Measurements from ENCODE around the gene ATG7.

The ATG7 gene

DNA sequence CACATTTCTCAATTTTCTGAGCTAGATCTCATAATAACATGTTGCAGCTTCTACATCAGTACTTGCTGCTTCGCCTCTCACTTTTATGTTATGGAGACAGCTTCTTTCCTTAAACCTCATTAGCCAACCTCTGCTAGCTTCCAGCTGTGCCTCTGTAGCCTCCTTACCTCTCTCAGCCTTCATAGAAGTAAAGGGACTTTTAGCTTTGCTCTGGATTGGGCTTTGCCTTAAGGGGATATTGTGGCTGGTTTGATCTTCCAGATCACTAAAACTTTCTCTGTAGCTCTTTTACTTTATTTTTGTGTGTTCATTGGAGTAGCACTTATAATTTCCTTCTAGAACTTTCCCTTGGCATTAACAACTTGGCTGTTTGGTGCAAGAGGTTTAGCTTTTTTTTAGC is 150.1 kb downstream of the ATG7 start:
- H3K4me3 ChIP-seq (ENCODE audit: low read length) = no peak overlapping the region
- H3K9me2 ChIP-seq (replicated peaks; ENCODE audit: control insufficient read depth, low read length) = no peaks in the 10 kb centered on the region
- no peaks in the 10 kb centered on the region for H4K20me1 ChIP-seq (ENCODE audit: control insufficient read depth, insufficient read depth, low read depth, low read length)
- H3K4me2 ChIP-seq (ENCODE audit: low read length) = no peak overlapping the region
- no peaks in the 10 kb centered on the region for H3F3A ChIP-seq (ENCODE audit: control insufficient read depth, insufficient read depth)
- H3K4me1 ChIP-seq (ENCODE audit: control insufficient read depth, low read length) = no peaks in the 10 kb centered on the region
- H3K27ac ChIP-seq (ENCODE audit: low read depth, low read length) = no peak overlapping the region
- no peak for TF ChIP-seq CTCF (IDR thresholded peaks at IDR 0.05; ENCODE audit: low read depth, low read length, poor library complexity, severe bottlenecking)
- no peak for TF ChIP-seq EZH2phosphoT487 (IDR thresholded peaks at IDR 0.05; ENCODE audit: borderline replicate concordance, low read length)
- H3K27me3 ChIP-seq (ENCODE audit: control insufficient read depth, low read length) = no peaks in the 10 kb centered on the region
- no peaks in the 10 kb centered on the region for H3K79me2 ChIP-seq (ENCODE audit: control insufficient read depth, low read length)
- H3K36me3 ChIP-seq (ENCODE audit: control insufficient read depth, low read length) = no peaks in the 10 kb centered on the region
- no peaks in the 10 kb centered on the region for H3K9me3 ChIP-seq (ENCODE audit: control insufficient read depth, insufficient read depth, low read length)

GRCh38 chr3:11423868-11424267 is 151.7 kb downstream of the ATG7 start:
- TF ChIP-seq CTCF (IDR thresholded peaks at IDR 0.05; ENCODE audit: low read depth, low read length, poor library complexity, severe bottlenecking) (no peak), EZH2phosphoT487 (IDR thresholded peaks at IDR 0.05; ENCODE audit: borderline replicate concordance, low read length) (no peak)
- no peaks in the 10 kb centered on the region for H4K20me1 ChIP-seq (ENCODE audit: control insufficient read depth, insufficient read depth, low read depth, low read length)
- no peak overlapping the region for H3K4me3 ChIP-seq (ENCODE audit: low read length)

GRCh38 chr3:11424277-11424676 is 152.1 kb downstream of the ATG7 start:
- Histone ChIP-seq H3K9me3 (ENCODE audit: control insufficient read depth, insufficient read depth, low read length) (no peaks in the 10 kb centered on the region), H3K9me2 (replicated peaks; ENCODE audit: control insufficient read depth, low read length) (no peaks in the 10 kb centered on the region), H3K4me1 (ENCODE audit: control insufficient read depth, low read length) (no peaks in the 10 kb centered on the region), H3K27ac (ENCODE audit: low read depth, low read length) (no peak overlapping the region), H3K79me2 (ENCODE audit: control insufficient read depth, low read length) (no peaks in the 10 kb centered on the region), H3K36me3 (ENCODE audit: control insufficient read depth, low read length) (no peaks in the 10 kb centered on the region), H3K4me2 (ENCODE audit: low read length) (no peak overlapping the region), H3K27me3 (ENCODE audit: control insufficient read depth, low read length) (no peaks in the 10 kb centered on the region), H3K4me3 (ENCODE audit: low read length) (no peak overlapping the region), H3F3A (ENCODE audit: control insufficient read depth, insufficient read depth) (no peaks in the 10 kb centered on the region), H4K20me1 (ENCODE audit: control insufficient read depth, insufficient read depth, low read depth, low read length) (no peaks in the 10 kb centered on the region)
- TF ChIP-seq EZH2phosphoT487 (IDR thresholded peaks at IDR 0.05; ENCODE audit: borderline replicate concordance, low read length) (no peak), CTCF (IDR thresholded peaks at IDR 0.05; ENCODE audit: low read depth, low read length, poor library complexity, severe bottlenecking) (no peak)

More at GRCh38 chr3:11423868-11424267, 151.7 kb downstream of the ATG7 start:
- no peaks in the 10 kb centered on the region for H3F3A ChIP-seq (ENCODE audit: control insufficient read depth, insufficient read depth)
- no peaks in the 10 kb centered on the region for H3K27me3 ChIP-seq (ENCODE audit: control insufficient read depth, low read length)
- H3K9me3 ChIP-seq (ENCODE audit: control insufficient read depth, insufficient read depth, low read length) = no peaks in the 10 kb centered on the region
- H3K4me2 ChIP-seq (ENCODE audit: low read length) = no peak overlapping the region
- H3K4me1 ChIP-seq (ENCODE audit: control insufficient read depth, low read length) = no peaks in the 10 kb centered on the region
- H3K36me3 ChIP-seq (ENCODE audit: control insufficient read depth, low read length) = no peaks in the 10 kb centered on the region
- H3K27ac ChIP-seq (ENCODE audit: low read depth, low read length) = no peak overlapping the region
- H3K9me2 ChIP-seq (replicated peaks; ENCODE audit: control insufficient read depth, low read length) = no peaks in the 10 kb centered on the region
- H3K79me2 ChIP-seq (ENCODE audit: control insufficient read depth, low read length) = no peaks in the 10 kb centered on the region

DNA sequence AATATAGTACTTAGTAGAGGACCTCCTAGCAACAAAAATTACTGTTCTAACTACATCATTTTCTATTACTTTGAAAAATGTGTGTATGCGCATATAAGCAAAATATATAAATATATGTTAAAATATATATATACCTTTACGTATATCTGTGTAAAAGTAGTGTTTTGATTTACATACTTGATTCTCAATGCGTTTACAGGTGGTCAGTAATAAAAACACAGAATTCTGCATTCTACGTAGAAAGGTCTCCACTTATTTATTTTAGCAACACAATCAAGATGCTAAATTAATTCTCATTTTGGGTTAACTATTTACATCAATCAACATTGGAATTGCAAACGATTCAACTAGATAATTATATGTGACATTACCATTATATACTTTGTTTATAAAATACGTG is 158.0 kb downstream of the ATG7 start:
- Histone ChIP-seq H3K27me3 (ENCODE audit: control insufficient read depth, low read length) (no peaks in the 10 kb centered on the region), H3K9me2 (replicated peaks; ENCODE audit: control insufficient read depth, low read length) (no peaks in the 10 kb centered on the region)
- no peak for TF ChIP-seq EZH2phosphoT487 (IDR thresholded peaks at IDR 0.05; ENCODE audit: borderline replicate concordance, low read length)
- TF ChIP-seq CTCF (IDR thresholded peaks at IDR 0.05; ENCODE audit: low read depth, low read length, poor library complexity, severe bottlenecking) = no peak

More for the DNA sequence above, 158.0 kb downstream of the ATG7 start:
- Histone ChIP-seq H3K4me1 (ENCODE audit: control insufficient read depth, low read length) (peaks cover 8% of the 10 kb centered on the region), H3K27ac (ENCODE audit: low read depth, low read length) (no peak overlapping the region), H3F3A (ENCODE audit: control insufficient read depth, insufficient read depth) (no peaks in the 10 kb centered on the region), H3K4me2 (ENCODE audit: low read length) (no peak overlapping the region), H3K4me3 (ENCODE audit: low read length) (no peak overlapping the region), H3K79me2 (ENCODE audit: control insufficient read depth, low read length) (no peaks in the 10 kb centered on the region), H4K20me1 (ENCODE audit: control insufficient read depth, insufficient read depth, low read depth, low read length) (no peaks in the 10 kb centered on the region), H3K9me3 (ENCODE audit: control insufficient read depth, insufficient read depth, low read length) (no peaks in the 10 kb centered on the region), H3K36me3 (ENCODE audit: control insufficient read depth, low read length) (no peaks in the 10 kb centered on the region)

Measured in DOHH2 (cell line).